Smooth muscle cell (in vitro differentiated cells): Measurements from ENCODE around the gene BIRC3. TPM values are rescaled to one million over a fixed set of nuclear protein-coding genes. Genes with fewer than 3 reads are reported as not detected.

Experiments used
- DNase-seq: peaks from one replicate; lab custom pipeline; 2025; ENCODE audit not compliant: unreplicated experiment; lab: John Stamatoyannopoulos, UW
- H2AFZ ChIP-seq: fragments of 200-600 bp; sonication (generic); 2 replicates; pipeline ENCODE4 v1.6.0; 2016; ENCODE audit warnings: antibody characterized with exemption, low read depth, mild to moderate bottlenecking
- H3F3A ChIP-seq: fragments of 200-600 bp; sonication (generic); 2 replicates; pipeline ENCODE4 v1.6.0; 2017; ENCODE audit warnings: antibody characterized with exemption, low read depth
- H3K27ac ChIP-seq: fragments of 200-600 bp; sonication (generic); 2 replicates; pipeline ENCODE4 v1.5.1; 2016; ENCODE audit warnings: low read depth, mild to moderate bottlenecking
- H3K27me3 ChIP-seq: fragments of 200-600 bp; sonication (generic); 2 replicates; pipeline ENCODE4 v1.6.1; 2016; ENCODE audit warnings: low read depth, mild to moderate bottlenecking
- H3K36me3 ChIP-seq: fragments of 200-600 bp; sonication (generic); 2 replicates; pipeline ENCODE4 v1.5.1; 2016; ENCODE audit warnings: low read depth
- H3K4me1 ChIP-seq: fragments of 200-600 bp; sonication (generic); 2 replicates; pipeline ENCODE4 v1.5.1; 2016; ENCODE audit warnings: low read depth
- H3K4me2 ChIP-seq: fragments of 200-600 bp; sonication (generic); 2 replicates; pipeline ENCODE4 v1.6.0; 2016; ENCODE audit warnings: mild to moderate bottlenecking
- H3K4me3 ChIP-seq: fragments of 200-600 bp; sonication (generic); 2 replicates; pipeline ENCODE4 v1.5.1; 2016; ENCODE audit warnings: mild to moderate bottlenecking
- H3K79me2 ChIP-seq: fragments of 200-600 bp; sonication (generic); 2 replicates; pipeline ENCODE4 v1.6.0; 2016; ENCODE audit warnings: low read depth, mild to moderate bottlenecking
- H3K9ac ChIP-seq: fragments of 200-600 bp; sonication (generic); 2 replicates; pipeline ENCODE4 v1.6.0; 2016; ENCODE audit warnings: low read depth
- H3K9me3 ChIP-seq: fragments of 200-600 bp; sonication (generic); replicated peaks from 2 replicates; pipeline ENCODE4 v1.5.1; 2016; ENCODE audit warnings: low read depth
- H4K20me1 ChIP-seq: fragments of 200-600 bp; sonication (generic); 2 replicates; pipeline ENCODE4 v1.6.0; 2016; ENCODE audit warnings: low read depth
- WGBS: methylation state at CpG from one replicate; pipeline ENCODE4 v1.1.7; 2016; ENCODE audit warnings: low lambda C conversion rate; 5-methylcytosine and 5-hydroxymethylcytosine counted together
- polyA plus RNA-seq: library from polyadenylated mRNA; unstranded; fragments of >200 nt; fragmentation: Nextera tagmentation; extraction: Ambion mirVana; gene quantifications from 2 replicates; pipeline ENCODE4 v1.2.1, GENCODE V29; 2016
- total RNA-seq: library from RNA; depleted of rRNA; stranded (reverse); fragments of >200 nt; gene quantifications from 2 replicates; pipeline ENCODE4 v1.2.3, GENCODE V29; 2014
- TF ChIP-seq, protein P1 (sequence below): fragments of 200-600 bp; sonication (generic); IDR thresholded peaks from 2 replicates; pipeline ENCODE4 v1.5.1; 2017; ENCODE audit warnings: borderline replicate concordance, mild to moderate bottlenecking, antibody characterized with exemption; ENCODE audit not compliant: insufficient read depth, poor library complexity, severe bottlenecking

The BIRC3 gene
- total and polyA plus RNA-seq, 2 experiments from 2014 or later, result 0.94 to 1.6 TPM

- 50% methylated on average over 1 of the region's 1 CpG for WGBS
- Histone ChIP-seq H3F3A (peaks cover 3% of the 10 kb centered on the region), H3K9ac (no peak overlapping the region), H3K27ac (no peak overlapping the region), H3K9me3 (no peaks in the 10 kb centered on the region), H3K4me2 (no peak overlapping the region), H3K36me3 (no peaks in the 10 kb centered on the region), H2AFZ (no peak overlapping the region), H3K27me3 (no peaks in the 10 kb centered on the region), H3K4me1 (peaks cover 6% of the 10 kb centered on the region), H3K4me3 (no peak overlapping the region), H4K20me1 (no peaks in the 10 kb centered on the region), H3K79me2 (no peaks in the 10 kb centered on the region)
- TF ChIP-seq, protein P1, sequence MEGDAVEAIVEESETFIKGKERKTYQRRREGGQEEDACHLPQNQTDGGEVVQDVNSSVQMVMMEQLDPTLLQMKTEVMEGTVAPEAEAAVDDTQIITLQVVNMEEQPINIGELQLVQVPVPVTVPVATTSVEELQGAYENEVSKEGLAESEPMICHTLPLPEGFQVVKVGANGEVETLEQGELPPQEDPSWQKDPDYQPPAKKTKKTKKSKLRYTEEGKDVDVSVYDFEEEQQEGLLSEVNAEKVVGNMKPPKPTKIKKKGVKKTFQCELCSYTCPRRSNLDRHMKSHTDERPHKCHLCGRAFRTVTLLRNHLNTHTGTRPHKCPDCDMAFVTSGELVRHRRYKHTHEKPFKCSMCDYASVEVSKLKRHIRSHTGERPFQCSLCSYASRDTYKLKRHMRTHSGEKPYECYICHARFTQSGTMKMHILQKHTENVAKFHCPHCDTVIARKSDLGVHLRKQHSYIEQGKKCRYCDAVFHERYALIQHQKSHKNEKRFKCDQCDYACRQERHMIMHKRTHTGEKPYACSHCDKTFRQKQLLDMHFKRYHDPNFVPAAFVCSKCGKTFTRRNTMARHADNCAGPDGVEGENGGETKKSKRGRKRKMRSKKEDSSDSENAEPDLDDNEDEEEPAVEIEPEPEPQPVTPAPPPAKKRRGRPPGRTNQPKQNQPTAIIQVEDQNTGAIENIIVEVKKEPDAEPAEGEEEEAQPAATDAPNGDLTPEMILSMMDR, result peak; percentile 75
- DNase-seq, result peak; percentile 6
These were observed 24.6 kb downstream of the BIRC3 start for GRCh38 chr11:102341844-102342318.

DNA sequence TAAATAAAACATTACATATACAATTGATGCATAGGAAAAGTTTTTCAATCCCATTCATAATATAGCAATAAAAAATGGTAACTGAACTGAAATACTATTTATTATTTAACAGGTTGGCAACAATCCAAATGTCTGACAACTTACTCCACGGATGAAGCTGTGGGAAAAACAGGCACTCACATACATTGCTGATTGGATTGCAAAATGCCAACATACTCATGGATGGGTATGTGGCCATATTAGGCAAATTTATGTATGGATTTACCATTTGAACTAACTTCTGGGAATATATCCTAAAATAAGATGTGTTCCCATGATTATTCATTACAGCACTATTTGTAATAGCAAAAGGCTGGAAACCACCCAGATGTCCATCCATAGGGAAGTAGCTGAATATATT is 26.5 kb downstream of the BIRC3 start:
- Histone ChIP-seq H2AFZ (no peak overlapping the region), H3K4me2 (no peak overlapping the region), H3K4me3 (no peak overlapping the region), H3F3A (peaks cover 3% of the 10 kb centered on the region), H3K9me3 (no peaks in the 10 kb centered on the region), H3K79me2 (peaks cover 14% of the 10 kb centered on the region), H4K20me1 (peaks cover 11% of the 10 kb centered on the region), H3K27ac (peak overlapping the region; percentile 99), H3K36me3 (no peaks in the 10 kb centered on the region), H3K9ac (no peak overlapping the region), H3K27me3 (no peaks in the 10 kb centered on the region), H3K4me1 (peaks cover 15% of the 10 kb centered on the region)
- TF ChIP-seq, protein P1, result no peak
- WGBS, result 36% methylated on average over 1 of the region's 1 CpG
- DNase-seq, result no peak

GRCh38 chr11:102345904-102346303 is 28.6 kb downstream of the BIRC3 start:
- DNase-seq, result no peak
- Histone ChIP-seq H3K27ac (peak overlapping the region; percentile 99), H3K79me2 (peaks cover 35% of the 10 kb centered on the region), H2AFZ (no peak overlapping the region), H3K4me1 (peaks cover 15% of the 10 kb centered on the region), H4K20me1 (peaks cover 30% of the 10 kb centered on the region), H3F3A (peaks cover 3% of the 10 kb centered on the region), H3K36me3 (peaks cover 4% of the 10 kb centered on the region), H3K4me2 (peak overlapping the region; percentile 95), H3K9me3 (no peaks in the 10 kb centered on the region), H3K27me3 (no peaks in the 10 kb centered on the region), H3K4me3 (peak overlapping the region; percentile 93), H3K9ac (peak overlapping the region; percentile 99)
- 7% methylated on average over 8 of the region's 8 CpGs for WGBS
- TF ChIP-seq, protein P1, result peak; percentile 3

DNA sequence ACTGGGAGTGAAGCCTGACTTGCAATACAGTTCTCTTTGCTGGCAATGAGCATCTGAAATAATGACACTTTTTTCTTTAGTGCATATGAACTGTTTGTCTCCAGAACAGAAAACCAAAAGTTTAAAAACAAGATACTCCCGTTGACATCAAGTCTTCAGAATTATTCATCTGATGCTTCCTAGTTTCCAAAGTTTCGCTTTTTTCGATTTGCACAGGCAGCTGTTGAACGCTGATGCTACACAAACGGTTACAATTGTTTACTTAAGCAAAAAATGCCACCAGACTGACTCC is 29.1 kb downstream of the BIRC3 start:
- 3% methylated on average over 5 of the region's 5 CpGs for WGBS
- Histone ChIP-seq H3K9ac (peak overlapping the region; percentile 99), H3K9me3 (no peaks in the 10 kb centered on the region), H3K4me3 (peak overlapping the region; percentile 93), H3K27me3 (no peaks in the 10 kb centered on the region), H3K36me3 (peaks cover 7% of the 10 kb centered on the region), H2AFZ (peak overlapping the region; percentile 25), H3K79me2 (peaks cover 40% of the 10 kb centered on the region), H3K27ac (peak overlapping the region; percentile 99), H3K4me2 (peak overlapping the region; percentile 95), H4K20me1 (peaks cover 30% of the 10 kb centered on the region), H3F3A (peaks cover 3% of the 10 kb centered on the region), H3K4me1 (peaks cover 15% of the 10 kb centered on the region)
- no peak for DNase-seq
- TF ChIP-seq, protein P1, result no peak
